ENCODE measurements around the gene ANGEL2. TPM values are rescaled to one million over a fixed set of nuclear protein-coding genes. Genes with fewer than 3 reads are reported as not detected.
"Not testable (repeated sequence)": the region's sequence is repeated elsewhere in the genome, so short reads cannot be mapped to it uniquely, and the experiment has no call there.

ANGEL2 gene
- total RNA-seq, 1 donor from 2014 or later: 14.8 TPM

DNA sequence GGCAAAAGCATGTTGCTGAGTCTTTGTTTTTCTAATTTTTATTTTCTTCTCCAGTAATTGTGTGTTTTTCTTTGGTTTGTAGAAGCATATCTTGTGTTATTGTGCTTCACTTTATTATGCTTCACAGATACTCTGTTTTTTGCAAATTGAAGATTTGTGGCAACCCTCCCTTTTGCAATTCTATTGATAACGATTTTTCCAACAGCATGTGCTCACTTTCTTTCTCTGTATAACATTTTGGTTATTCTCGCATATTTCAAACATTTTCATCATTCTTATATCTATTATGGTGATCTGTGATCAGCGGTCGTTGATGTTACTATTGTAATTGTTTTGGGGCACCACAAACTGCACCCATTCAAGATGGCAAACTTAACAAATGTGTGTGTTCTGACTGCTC lies 3.8 kb upstream of the ANGEL2 start:
- H3K4me3 ChIP-seq (ENCODE audit: low read depth, low read length): no peak overlapping the region
- TF ChIP-seq, protein P1, sequence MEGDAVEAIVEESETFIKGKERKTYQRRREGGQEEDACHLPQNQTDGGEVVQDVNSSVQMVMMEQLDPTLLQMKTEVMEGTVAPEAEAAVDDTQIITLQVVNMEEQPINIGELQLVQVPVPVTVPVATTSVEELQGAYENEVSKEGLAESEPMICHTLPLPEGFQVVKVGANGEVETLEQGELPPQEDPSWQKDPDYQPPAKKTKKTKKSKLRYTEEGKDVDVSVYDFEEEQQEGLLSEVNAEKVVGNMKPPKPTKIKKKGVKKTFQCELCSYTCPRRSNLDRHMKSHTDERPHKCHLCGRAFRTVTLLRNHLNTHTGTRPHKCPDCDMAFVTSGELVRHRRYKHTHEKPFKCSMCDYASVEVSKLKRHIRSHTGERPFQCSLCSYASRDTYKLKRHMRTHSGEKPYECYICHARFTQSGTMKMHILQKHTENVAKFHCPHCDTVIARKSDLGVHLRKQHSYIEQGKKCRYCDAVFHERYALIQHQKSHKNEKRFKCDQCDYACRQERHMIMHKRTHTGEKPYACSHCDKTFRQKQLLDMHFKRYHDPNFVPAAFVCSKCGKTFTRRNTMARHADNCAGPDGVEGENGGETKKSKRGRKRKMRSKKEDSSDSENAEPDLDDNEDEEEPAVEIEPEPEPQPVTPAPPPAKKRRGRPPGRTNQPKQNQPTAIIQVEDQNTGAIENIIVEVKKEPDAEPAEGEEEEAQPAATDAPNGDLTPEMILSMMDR (conservative IDR thresholded peaks at IDR 0.05; ENCODE audit: low read depth, low read length): no peak
- DNase-seq (ENCODE audit: low read depth): no peak

DNA sequence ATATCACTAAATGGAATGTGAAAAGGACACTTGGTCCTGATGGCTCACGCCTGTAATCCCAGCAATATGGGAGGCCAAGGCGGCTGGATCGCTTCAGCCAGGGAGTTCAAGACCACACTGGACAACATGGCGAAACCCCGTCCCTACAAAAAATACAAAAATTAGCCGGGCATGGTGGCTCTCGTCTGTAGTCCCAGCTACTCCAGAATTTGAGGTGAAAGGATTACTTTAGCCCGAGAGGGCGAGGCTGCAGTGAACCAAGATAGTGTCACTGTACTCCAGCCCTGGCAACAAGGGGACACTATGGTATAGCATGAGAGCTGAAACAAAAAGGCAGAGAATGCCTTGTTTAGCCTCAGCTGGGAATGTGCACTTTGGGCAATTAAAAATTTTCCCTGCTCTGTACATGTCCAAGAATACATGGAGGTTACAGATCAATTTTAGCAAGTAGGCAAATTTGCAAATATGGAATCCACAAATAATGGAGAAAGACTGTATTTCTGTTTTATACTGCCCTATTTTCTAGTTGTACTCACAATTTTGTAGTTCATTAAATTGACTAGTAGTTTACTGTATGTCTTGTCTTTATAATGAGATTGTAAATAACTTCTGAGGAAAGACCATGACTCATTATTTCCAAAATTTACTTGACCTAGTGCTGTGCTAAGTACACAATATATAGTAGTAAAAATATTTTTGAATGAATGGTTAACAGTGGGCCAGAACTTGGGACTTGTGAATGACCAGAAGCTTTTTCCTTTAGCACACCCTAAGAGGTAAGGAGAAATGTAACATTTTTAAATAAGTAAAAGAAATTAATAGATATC lies 2.0 kb upstream of the ANGEL2 start:
- H3K4me3 ChIP-seq (ENCODE audit: low read depth, low read length): no peak overlapping the region
- TF ChIP-seq, protein P1 (conservative IDR thresholded peaks at IDR 0.05; ENCODE audit: low read depth, low read length): no peak
- DNase-seq (ENCODE audit: low read depth): no peak

DNA sequence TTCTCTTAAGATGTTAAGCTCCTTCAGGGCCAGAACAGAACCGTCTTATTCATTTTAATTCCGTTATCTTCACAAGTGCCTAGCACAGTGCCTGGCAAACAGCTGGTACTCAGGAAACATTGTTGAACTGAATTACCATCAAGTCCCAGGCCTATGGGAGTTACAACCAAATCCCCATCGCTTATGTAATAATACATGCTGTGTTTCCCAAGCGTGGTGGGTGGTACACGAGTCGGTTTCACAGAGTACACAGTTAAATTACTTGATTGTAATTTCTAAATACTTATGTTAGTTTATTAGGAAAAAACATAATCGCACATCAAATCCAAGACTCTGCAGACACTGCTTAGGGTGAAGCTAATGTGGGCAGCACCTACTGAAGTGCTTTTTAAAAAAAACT lies 1.0 kb downstream of the ANGEL2 start:
- peak; percentile 12 for DNase-seq (ENCODE audit: low read depth)
- TF ChIP-seq, protein P1 (conservative IDR thresholded peaks at IDR 0.05; ENCODE audit: low read depth, low read length): no peak
- peak overlapping the region; percentile 89 for H3K4me3 ChIP-seq (ENCODE audit: low read depth, low read length)

DNA sequence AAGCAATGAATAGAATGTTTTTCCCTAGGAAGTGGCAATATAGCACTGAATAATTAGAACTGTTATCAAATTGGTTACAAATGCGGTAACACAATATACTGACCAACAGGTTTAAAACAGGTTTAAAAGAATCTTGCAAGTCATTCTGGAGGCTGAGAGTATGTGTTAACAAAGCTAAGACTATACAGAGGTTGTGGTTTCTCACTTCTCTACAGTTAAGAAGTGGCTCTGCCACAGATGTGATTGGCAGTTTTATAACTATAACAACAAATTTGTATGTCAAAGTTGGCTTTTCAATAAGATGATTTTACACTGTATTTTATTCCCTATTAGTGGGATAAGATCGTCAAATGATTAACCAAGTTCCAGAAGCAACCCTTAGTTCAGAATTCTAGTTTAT lies 7.1 kb downstream of the ANGEL2 start:
- H3K4me3 ChIP-seq (ENCODE audit: low read depth, low read length): no peak overlapping the region
- TF ChIP-seq, protein P1 (conservative IDR thresholded peaks at IDR 0.05; ENCODE audit: low read depth, low read length): no peak
- no peak for DNase-seq (ENCODE audit: low read depth)

DNA sequence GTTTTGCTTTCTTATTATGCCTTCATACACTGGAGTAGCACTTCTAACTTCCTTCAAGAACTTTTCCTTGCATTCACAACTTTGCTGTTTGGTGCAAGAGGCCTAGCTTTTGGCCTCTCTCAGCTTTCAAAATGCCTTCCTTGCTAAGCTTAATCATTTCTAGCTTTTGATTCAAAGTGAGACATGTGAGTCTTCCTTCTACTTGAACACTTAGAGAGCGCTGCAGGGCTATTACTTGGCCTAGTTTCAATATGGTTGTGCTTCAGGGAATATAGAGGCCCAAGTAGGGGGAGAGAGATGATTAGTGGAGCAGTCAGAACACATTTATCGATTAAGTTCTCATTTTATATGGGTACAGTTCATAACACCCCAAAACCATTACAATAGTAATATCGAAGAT lies 12.4 kb downstream of the ANGEL2 start:
- no peak overlapping the region for H3K4me3 ChIP-seq (ENCODE audit: low read depth, low read length)
- DNase-seq (ENCODE audit: low read depth): no peak
- TF ChIP-seq, protein P1 (conservative IDR thresholded peaks at IDR 0.05; ENCODE audit: low read depth, low read length): no peak

DNA sequence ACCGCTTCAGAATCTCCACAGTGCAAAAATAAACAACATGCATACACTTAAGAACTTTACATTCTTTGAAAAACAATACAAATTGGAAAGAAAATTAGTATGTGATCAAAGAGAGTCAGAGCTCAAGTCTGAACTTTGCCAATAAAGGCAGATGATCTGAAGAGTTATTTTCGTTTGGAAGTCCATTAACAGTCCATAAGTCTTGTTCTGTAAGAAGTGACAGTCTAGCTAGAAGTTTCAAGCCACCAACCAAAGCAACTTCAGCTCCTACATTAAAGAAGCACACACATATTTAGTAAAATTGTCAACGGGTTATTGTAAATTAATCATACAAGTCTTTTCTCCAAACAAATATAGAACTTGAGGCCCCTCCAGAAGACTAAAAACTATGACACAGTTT lies 20.7 kb downstream of the ANGEL2 start:
- H3K4me3 ChIP-seq (ENCODE audit: low read depth, low read length): no peak overlapping the region
- DNase-seq (ENCODE audit: low read depth): no peak
- TF ChIP-seq, protein P1 (conservative IDR thresholded peaks at IDR 0.05; ENCODE audit: low read depth, low read length): no peak

DNA sequence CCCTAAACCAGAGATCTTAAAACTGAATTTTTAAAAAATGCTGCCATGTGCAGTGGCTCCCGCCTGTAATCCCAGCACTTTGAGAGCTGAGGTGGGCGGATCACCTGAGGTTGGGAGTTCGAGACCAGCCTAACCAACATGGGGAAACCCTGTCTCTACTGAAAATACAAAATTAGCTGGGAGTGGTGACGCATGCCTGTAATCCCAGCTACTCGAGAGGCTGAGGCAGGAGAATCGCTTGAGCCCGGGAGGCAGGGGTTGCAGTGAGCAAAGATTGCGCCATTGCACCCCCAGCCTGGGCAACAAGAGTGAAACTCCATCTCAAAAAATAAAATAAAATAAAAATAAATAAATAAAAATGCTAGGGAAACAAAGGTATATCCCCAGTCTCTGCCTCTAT lies 21.7 kb downstream of the ANGEL2 start:
- not testable (repeated sequence) for DNase-seq (ENCODE audit: low read depth); H3K4me3 ChIP-seq (ENCODE audit: low read depth, low read length)
